K562 (cell line): Measurements from ENCODE around the gene TRAPPC12. TPM values are rescaled to one million over a fixed set of nuclear protein-coding genes. Genes with fewer than 3 reads are reported as not detected.

Source experiments
- ATF1 ChIP-seq, 2 experiments: fragments of 450-650 bp in 1 of 2; IDR thresholded peaks; 2 replicates each; pipeline ENCODE4 v1.6.1; 2016; ENCODE audit warnings: missing compliant biosample characterization in 1 of 2, missing genetic modification characterization in 1 of 2
- CHCHD3 ChIP-seq: fragments of 250-450 bp; sonication (Bioruptor Pico); IDR thresholded peaks from 2 replicates; pipeline ENCODE4 v2.1.2; 2022; ENCODE audit warnings: mild to moderate bottlenecking
- CHD2 ChIP-seq: IDR thresholded peaks from 2 replicates; pipeline ENCODE4 v1.6.1; 2011; ENCODE audit warnings: low read depth, low read length
- PHTF2 ChIP-seq: fragments of 250-450 bp; sonication (Bioruptor Pico); IDR thresholded peaks from 2 replicates; pipeline ENCODE4 v1.5.0; 2021; ENCODE audit warnings: mild to moderate bottlenecking
- SETDB1 ChIP-seq: IDR thresholded peaks from one replicate; pipeline ENCODE4 v1.6.1; 2012; ENCODE audit warnings: low read length, control low read depth, inconsistent platforms
- SIN3B ChIP-seq: fragments of 450-650 bp; IDR thresholded peaks from 2 replicates; pipeline ENCODE4 v1.6.1; 2017; ENCODE audit warnings: low read depth, mild to moderate bottlenecking, moderate library complexity
- SMARCE1 ChIP-seq: fragments of 450-650 bp; IDR thresholded peaks from 2 replicates; pipeline ENCODE4 v1.7.1; 2016; ENCODE audit warnings: mild to moderate bottlenecking
- TARDBP ChIP-seq: fragments of 450-650 bp; IDR thresholded peaks from 2 replicates; pipeline ENCODE4 v1.6.1; 2016
- ZNF347 ChIP-seq: fragments of 450-650 bp; formaldehyde crosslinking; IDR thresholded peaks from 2 replicates; pipeline ENCODE4 v1.4.0; 2020; ENCODE audit warnings: low read depth, mild to moderate bottlenecking, moderate library complexity
- ZNF584 ChIP-seq: fragments of 200-800 bp; sonication (Bioruptor generic); IDR thresholded peaks from 2 replicates; pipeline ENCODE4 v1.6.1; 2016; ENCODE audit warnings: low read depth, mild to moderate bottlenecking, missing genetic modification characterization, missing compliant biosample characterization
- polyA plus RNA-seq, 8 experiments: library from polyadenylated mRNA; depleted of rRNA in 4 of 8; stranded (reverse) in 5 of 8; unstranded in 3 of 8; fragments of >200 nt; fragmentation: Nextera tagmentation in 2 of 8; fragmentation: Illumina TruSeq in 1 of 8; extraction: Ambion mirVana in 2 of 8; extraction: Trizol in 1 of 8; gene quantifications; 2 replicates each; pipeline versions ENCODE4 v1.2.1 to v1.2.3, GENCODE V29; 2011 to 2014; ENCODE audit warnings: inconsistent platforms in 1 of 8, missing spikeins in 1 of 8
- total RNA-seq, 7 experiments: library from RNA; depleted of rRNA in 6 of 7; stranded (reverse); fragments of >200 nt in 6 of 7; fragmentation: Illumina TruSeq in 2 of 7; extraction: Trizol in 2 of 7; gene quantifications; 2 replicates each; pipeline versions ENCODE4 v1.2.1 to v1.2.3, GENCODE V29; 2011 to 2021; ENCODE audit warnings: low replicate concordance in 1 of 7
- TF ChIP-seq, protein P1 (sequence below), 2 experiments: fragments of 450-650 bp; IDR thresholded peaks; 2 replicates each; pipeline ENCODE4 v1.6.1; 2018; ENCODE audit warnings: mild to moderate bottlenecking in 2 of 2, low read depth in 1 of 2; ENCODE audit not compliant: partially characterized antibody in 2 of 2
- TF ChIP-seq, protein P2 (sequence below), 2 experiments: IDR thresholded peaks; 2 replicates each; pipeline ENCODE4 v1.6.1; 2012; ENCODE audit warnings: improper control_type of control experiment in 2 of 2, low read depth in 2 of 2, low read length in 2 of 2, borderline replicate concordance in 1 of 2
- TF ChIP-seq, protein P3 (sequence below), 3 experiments: IDR thresholded peaks in 2 of 3; conservative IDR thresholded peaks in 1 of 3; 2 replicates each; pipeline ENCODE4 v1.5.1; 2011 to 2012; ENCODE audit warnings: low read length in 3 of 3, mild to moderate bottlenecking in 3 of 3, control low read depth in 2 of 3, improper control_type of control experiment in 1 of 3, inconsistent platforms in 1 of 3, low read depth in 1 of 3, mixed read lengths in 1 of 3, moderate library complexity in 1 of 3; ENCODE audit not compliant: insufficient read depth in 2 of 3
- TF ChIP-seq, protein P4 (sequence below): fragments of 250-450 bp; sonication (Bioruptor Pico); IDR thresholded peaks from 2 replicates; pipeline ENCODE4 v1.8.0; 2021; ENCODE audit warnings: moderate library complexity, mild to moderate bottlenecking, inconsistent platforms

Gene TRAPPC12
- total and polyA plus RNA-seq, 9 of the 15 experiments (the other 6 are each of a cell fraction or from before 2014, with no cell fraction given), result 8.0 to 75.2 (median 39.1) TPM

DNA sequence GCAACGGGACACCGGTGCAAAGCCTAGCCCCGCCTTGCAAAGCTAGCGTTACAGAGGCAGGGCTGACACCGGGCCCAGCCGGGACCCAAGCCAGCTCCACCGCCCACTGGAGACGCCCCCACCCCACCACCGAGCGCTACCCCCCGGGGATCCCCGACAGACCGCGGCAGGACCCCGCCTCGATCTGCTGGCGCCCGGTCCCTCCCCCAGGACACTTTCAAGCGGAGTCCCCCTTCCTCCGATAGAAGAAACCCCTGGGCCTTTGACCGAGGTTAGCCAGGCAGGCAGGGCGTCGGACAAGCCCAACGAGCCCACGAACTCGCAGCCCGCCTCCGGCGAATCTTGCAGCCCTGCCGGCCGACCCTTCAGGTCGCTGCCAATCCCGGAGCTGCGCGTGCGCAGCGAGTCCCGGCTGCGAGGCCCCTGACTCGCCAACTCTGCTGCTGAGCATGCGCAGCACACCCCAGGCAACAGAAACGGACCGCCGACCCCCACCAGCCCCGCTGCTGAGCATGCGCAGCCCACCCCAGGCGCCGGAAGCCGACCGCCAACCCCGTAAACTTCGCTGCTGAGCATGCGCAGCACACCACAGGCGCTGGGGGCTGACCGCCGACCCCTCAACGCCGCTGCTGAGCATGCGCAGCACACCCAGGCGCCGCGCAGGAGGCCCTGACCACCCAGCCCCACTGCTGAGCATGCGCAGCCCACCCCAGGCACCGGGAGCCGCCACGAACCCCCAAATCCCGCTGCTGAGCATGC lies 139.2 kb downstream of the TRAPPC12 start (continued):
- TF ChIP-seq, protein P1, sequence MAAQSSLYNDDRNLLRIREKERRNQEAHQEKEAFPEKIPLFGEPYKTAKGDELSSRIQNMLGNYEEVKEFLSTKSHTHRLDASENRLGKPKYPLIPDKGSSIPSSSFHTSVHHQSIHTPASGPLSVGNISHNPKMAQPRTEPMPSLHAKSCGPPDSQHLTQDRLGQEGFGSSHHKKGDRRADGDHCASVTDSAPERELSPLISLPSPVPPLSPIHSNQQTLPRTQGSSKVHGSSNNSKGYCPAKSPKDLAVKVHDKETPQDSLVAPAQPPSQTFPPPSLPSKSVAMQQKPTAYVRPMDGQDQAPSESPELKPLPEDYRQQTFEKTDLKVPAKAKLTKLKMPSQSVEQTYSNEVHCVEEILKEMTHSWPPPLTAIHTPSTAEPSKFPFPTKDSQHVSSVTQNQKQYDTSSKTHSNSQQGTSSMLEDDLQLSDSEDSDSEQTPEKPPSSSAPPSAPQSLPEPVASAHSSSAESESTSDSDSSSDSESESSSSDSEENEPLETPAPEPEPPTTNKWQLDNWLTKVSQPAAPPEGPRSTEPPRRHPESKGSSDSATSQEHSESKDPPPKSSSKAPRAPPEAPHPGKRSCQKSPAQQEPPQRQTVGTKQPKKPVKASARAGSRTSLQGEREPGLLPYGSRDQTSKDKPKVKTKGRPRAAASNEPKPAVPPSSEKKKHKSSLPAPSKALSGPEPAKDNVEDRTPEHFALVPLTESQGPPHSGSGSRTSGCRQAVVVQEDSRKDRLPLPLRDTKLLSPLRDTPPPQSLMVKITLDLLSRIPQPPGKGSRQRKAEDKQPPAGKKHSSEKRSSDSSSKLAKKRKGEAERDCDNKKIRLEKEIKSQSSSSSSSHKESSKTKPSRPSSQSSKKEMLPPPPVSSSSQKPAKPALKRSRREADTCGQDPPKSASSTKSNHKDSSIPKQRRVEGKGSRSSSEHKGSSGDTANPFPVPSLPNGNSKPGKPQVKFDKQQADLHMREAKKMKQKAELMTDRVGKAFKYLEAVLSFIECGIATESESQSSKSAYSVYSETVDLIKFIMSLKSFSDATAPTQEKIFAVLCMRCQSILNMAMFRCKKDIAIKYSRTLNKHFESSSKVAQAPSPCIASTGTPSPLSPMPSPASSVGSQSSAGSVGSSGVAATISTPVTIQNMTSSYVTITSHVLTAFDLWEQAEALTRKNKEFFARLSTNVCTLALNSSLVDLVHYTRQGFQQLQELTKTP (IDR thresholded peaks at IDR 0.05; ENCODE audit: low read depth in 1 of 2, partially characterized antibody in 2 of 2), result no peak
- TF ChIP-seq CHD2, result no peak; the same call in 1 of the 2 replicates
- TF ChIP-seq SETDB1, result peak; percentile 47
- TF ChIP-seq ZNF347 (CRISPR knock-in tag), result no peak
- no peak for TF ChIP-seq ATF1 (CRISPR knock-in tag; IDR thresholded peaks at IDR 0.05)
- no peak for TF ChIP-seq ATF1 (tag; IDR thresholded peaks at IDR 0.05)
- no peak for TF ChIP-seq PHTF2 (CRISPR knock-in tag)
- TF ChIP-seq, protein P2, sequence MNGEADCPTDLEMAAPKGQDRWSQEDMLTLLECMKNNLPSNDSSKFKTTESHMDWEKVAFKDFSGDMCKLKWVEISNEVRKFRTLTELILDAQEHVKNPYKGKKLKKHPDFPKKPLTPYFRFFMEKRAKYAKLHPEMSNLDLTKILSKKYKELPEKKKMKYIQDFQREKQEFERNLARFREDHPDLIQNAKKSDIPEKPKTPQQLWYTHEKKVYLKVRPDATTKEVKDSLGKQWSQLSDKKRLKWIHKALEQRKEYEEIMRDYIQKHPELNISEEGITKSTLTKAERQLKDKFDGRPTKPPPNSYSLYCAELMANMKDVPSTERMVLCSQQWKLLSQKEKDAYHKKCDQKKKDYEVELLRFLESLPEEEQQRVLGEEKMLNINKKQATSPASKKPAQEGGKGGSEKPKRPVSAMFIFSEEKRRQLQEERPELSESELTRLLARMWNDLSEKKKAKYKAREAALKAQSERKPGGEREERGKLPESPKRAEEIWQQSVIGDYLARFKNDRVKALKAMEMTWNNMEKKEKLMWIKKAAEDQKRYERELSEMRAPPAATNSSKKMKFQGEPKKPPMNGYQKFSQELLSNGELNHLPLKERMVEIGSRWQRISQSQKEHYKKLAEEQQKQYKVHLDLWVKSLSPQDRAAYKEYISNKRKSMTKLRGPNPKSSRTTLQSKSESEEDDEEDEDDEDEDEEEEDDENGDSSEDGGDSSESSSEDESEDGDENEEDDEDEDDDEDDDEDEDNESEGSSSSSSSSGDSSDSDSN (IDR thresholded peaks at IDR 0.05; ENCODE audit: borderline replicate concordance in 1 of 2, low read depth in 2 of 2, low read length in 2 of 2), result 0 out of 4 replicates have a peak, but pooled peaks of 1 of the 2 experiments have one; percentile 18
- no peak for TF ChIP-seq ZNF584
- TF ChIP-seq, protein P3, sequence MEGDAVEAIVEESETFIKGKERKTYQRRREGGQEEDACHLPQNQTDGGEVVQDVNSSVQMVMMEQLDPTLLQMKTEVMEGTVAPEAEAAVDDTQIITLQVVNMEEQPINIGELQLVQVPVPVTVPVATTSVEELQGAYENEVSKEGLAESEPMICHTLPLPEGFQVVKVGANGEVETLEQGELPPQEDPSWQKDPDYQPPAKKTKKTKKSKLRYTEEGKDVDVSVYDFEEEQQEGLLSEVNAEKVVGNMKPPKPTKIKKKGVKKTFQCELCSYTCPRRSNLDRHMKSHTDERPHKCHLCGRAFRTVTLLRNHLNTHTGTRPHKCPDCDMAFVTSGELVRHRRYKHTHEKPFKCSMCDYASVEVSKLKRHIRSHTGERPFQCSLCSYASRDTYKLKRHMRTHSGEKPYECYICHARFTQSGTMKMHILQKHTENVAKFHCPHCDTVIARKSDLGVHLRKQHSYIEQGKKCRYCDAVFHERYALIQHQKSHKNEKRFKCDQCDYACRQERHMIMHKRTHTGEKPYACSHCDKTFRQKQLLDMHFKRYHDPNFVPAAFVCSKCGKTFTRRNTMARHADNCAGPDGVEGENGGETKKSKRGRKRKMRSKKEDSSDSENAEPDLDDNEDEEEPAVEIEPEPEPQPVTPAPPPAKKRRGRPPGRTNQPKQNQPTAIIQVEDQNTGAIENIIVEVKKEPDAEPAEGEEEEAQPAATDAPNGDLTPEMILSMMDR (IDR thresholded peaks at IDR 0.05 in 2 of 3, conservative IDR thresholded peaks at IDR 0.05 in 1 of 3; ENCODE audit: insufficient read depth in 2 of 3, low read depth in 1 of 3, low read length in 3 of 3), result no peak; a peak in 1 of 6 replicates
- TF ChIP-seq TARDBP, result no peak
- TF ChIP-seq SIN3B, result no peak
- 0 out of 2 replicates have a peak, but pooled peaks have one; percentile 26 for TF ChIP-seq SMARCE1
- TF ChIP-seq, protein P4, sequence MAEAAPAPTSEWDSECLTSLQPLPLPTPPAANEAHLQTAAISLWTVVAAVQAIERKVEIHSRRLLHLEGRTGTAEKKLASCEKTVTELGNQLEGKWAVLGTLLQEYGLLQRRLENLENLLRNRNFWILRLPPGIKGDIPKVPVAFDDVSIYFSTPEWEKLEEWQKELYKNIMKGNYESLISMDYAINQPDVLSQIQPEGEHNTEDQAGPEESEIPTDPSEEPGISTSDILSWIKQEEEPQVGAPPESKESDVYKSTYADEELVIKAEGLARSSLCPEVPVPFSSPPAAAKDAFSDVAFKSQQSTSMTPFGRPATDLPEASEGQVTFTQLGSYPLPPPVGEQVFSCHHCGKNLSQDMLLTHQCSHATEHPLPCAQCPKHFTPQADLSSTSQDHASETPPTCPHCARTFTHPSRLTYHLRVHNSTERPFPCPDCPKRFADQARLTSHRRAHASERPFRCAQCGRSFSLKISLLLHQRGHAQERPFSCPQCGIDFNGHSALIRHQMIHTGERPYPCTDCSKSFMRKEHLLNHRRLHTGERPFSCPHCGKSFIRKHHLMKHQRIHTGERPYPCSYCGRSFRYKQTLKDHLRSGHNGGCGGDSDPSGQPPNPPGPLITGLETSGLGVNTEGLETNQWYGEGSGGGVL (CRISPR knock-in tag), result no peak
- no peak for TF ChIP-seq CHCHD3 (CRISPR knock-in tag)
